NAMALWA (cell line): ENCODE results near the gene CDH4.

ENCODE experiments used
- DNase-seq: peaks from one replicate; pipeline ENCODE4 v3.0.0-alpha.2; 2015; ENCODE audit warnings: low spot score

Gene CDH4

DNA sequence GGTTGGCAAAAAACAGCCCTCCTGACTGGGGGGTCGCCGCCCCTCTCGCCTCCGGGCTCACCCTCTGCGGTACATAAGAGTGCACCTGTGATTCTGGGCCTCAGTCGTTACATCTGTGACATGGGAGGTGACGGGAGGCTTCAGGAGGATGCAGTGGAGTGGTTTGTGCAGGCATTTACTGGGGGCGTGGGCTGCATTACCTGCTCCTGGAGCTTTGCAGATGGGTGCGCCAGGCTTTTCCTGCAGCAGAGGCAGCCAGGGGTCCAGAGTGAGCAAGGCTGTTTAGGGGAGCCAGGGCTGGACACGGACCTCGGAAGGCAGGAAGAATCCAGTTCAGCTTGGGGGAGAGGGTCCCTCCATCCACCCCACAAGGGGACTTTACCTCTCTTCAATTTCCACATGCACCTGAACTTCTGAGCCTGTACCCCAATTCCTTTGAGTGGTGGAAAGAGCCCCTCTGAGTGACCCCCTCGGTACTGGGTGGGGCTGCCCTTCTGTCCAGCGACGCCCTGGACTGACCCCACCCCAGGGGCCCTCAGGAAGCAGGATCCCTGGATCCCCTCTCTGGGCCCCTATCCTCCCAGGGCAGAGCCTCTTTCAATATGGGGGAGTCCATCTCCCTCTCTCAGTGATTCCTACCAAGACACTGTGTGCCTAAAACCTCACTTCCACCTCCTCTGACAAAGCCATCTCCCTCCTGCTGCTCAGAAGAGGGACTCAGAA, 679.6 kb downstream of the CDH4 start:
- DNase-seq: no peak

- DNase-seq: no peak
Observed at GRCh38 chr20:61932199-61932592, 680.1 kb downstream of the CDH4 start.

- no peak for DNase-seq
Observed at GRCh38 chr20:61932711-61933480, 680.8 kb downstream of the CDH4 start.

DNA sequence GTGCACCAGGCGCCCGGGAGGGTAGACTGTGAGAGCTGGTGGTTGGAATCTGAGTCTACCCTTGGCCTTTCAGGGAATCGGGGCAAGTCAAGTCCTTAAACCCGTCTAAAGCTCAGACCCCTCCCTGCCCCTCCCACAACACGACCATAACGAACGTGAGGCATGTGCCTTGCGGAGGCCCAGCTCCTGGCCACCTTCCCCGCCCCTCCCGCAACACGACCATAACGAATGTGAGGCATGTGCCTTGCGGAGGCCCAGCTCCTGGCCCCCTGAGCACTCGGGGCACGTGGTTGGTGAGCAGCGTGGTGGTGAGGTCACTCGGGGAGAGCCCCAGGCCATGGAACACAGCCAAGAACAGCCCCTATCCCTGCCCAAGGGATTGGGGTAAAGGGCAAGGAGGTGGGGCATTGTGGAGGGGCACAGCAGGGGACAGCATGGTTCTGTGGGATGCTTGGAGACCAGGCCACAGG, 681.5 kb downstream of the CDH4 start:
- DNase-seq: no peak

DNA sequence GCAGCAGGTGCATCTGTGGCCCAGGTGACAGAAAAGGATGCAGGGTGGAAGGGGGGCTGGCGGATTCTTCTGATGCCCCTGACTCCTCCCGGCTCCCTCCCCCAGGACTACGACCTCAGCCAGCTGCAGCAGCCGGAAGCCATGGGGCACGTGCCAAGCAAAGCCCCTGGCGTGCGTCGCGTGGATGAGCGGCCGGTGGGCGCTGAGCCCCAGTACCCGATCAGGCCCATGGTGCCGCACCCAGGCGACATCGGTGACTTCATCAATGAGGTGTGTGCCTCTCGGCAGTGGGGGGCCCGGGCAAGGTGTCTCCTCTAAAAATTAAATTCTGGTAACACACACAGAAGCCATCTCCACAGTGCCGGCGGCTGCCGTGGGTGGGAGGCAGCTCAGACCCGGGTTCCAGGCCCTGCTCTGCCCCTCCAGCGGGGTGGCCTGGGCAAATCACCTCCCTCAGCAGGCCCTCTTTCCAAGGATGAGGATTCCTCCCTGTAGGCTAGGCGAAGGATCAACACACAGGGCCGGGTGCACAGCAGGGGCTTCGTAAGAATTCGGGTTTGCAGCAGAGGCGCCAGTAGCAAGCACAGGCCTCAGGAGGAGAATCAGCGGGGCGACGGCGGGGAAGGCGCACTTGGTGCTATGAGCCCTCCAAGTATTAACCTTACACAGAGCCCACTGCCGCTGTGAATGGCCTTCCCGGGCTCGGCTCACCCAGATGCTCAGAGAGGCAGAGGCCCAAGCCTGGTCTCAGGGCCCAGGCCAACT, 682.1 kb downstream of the CDH4 start:
- DNase-seq: no peak

GRCh38 chr20:61934716-61935530, 682.9 kb downstream of the CDH4 start:
- no peak for DNase-seq

DNA sequence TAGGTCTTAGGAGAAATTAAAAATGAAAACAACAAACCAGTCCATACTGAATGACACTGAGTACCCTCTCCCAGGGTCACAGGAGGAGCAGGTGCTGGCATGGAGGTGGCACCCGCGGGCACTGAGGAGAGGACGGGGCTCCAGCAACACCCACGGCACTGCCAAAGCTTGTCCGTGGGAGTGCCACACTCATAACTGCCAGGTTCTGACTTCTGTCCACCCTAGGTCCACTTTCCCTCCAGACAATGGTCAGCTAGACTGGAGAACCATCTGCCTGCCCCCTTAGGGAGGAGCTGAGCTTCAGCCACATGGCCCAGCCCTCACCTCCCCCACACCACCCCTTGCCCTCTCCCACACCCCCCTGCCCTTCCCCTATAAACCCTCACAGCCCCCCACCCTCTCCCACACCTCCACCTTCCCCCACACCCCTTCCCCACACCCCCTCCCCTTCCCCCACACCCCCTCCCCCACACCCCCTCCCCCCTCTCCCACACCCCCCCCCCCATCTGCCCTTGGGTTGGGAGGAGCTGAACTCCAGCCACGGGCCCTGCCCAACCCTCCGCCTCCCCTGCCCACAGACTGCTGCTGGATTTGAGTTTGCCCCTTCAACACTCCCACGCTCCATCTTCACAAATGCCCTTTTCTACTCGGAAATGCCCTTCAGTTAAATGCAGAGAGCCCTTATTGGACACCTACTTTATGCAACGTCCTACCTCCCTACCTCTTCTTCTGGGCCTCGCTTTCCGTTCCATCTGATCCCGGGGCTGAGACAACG, 684.1 kb downstream of the CDH4 start:
- no peak for DNase-seq

DNA sequence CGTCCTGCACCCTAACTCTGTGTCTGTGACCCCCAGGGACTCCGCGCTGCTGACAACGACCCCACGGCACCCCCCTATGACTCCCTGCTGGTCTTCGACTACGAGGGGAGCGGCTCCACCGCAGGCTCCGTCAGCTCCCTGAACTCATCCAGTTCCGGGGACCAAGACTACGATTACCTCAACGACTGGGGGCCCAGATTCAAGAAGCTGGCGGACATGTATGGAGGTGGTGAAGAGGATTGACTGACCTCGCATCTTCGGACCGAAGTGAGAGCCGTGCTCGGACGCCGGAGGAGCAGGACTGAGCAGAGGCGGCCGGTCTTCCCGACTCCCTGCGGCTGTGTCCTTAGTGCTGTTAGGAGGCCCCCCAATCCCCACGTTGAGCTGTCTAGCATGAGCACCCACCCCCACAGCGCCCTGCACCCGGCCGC, 684.7 kb downstream of the CDH4 start:
- no peak for DNase-seq

DNA sequence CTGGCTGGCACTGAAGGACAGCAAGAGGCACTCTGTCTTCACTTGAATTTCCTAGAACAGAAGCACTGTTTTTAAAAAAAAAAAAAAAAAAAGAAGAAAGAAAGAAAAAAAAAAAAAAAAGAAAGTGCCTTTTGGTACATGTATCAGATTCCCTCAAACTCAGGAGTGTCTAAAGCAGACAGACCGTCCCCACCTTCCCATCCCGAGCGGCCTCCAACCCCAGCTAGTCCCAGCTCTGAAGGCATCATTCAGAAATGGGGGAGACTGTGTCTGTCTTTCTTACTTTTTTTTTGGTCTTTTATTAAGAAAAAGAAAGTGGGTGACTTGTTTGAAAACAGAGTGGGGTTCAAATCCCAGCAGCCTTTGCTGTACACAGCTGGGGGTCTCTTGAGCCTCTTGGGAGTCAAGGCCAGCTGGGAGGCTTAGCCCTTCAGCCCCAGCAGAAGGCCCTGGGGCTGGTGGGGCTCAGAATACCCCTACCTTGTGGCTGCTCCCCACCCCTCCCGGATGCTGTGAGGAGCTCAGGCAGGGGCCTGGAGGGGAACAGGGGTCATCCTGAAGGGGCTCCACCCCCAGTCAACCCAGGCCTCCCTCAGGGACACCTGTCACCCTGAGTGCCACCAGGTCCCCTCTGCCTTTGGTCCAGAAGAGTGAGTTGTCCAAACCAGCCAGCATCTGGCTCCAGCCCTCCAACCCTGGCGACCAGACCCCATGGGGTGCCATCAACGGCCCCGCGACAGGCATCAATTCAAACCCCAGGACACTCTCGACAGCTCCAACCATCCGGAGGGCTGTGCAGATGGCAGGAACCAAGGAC, 685.3 kb downstream of the CDH4 start:
- no peak for DNase-seq

GRCh38 chr20:61937963-61938838, 686.1 kb downstream of the CDH4 start:
- no peak for DNase-seq

DNA sequence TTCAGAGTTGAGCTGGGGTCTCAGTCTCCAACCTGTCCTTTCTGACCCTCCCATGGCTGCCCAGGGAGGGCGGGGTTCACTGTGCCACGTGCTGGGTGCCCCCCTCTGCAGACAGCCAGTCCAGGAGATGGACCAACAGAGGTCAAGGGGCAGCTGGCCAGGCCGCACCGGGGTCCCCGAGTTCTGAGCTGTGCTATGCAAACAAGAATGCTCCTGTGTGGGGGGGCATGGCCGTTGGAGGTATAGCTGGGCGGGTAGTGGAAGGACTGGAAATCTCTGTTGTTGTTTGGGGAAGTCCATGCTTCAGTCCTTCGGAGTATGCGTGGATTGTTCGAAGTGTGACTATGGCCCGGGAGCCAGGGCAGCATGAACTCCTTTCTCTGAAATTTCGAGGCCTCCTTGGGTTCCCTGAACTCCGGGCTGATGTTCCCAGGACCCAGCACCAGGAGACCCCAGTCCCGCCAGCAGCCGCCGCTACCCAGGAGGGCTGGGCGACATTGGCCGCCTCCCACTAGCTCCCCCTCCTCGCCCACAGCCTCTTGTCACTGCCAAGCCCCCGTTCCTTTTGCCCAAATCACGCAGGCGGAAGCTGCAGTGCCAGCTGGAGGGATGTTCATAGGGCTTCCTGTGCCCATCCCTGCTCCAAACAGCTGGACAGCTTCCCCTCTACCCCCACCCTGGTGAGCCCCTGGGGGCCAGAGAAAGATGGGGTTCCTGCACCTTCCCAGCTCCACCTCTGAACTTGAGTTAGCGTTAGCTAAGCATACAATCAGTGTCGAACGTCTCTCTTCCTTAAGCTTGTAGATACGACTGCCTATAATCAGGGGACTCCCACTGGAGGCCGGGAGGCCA, 687.0 kb downstream of the CDH4 start:
- DNase-seq: no peak

GRCh38 chr20:61939691-61940360, 687.8 kb downstream of the CDH4 start:
- DNase-seq: no peak

DNA sequence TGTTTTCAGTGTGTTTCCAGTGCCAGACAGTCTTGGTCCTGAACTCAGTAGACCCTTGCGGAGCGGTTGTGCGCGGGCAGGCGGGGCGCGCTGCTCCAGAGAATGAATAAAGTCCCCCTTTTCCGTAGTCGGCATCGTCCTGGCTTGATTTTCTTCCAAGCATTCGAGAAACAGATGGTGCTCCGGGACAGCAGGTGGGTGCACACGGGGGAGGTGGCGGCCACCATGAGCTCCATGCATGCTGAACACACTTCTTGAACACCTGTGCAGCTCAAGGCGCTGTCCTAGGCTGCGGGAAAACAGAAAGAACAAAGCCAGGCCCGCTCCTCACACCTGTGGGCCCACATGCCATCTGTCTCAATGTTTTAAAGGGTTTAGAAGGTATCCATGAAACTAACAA, 688.4 kb downstream of the CDH4 start:
- DNase-seq: no peak

DNA sequence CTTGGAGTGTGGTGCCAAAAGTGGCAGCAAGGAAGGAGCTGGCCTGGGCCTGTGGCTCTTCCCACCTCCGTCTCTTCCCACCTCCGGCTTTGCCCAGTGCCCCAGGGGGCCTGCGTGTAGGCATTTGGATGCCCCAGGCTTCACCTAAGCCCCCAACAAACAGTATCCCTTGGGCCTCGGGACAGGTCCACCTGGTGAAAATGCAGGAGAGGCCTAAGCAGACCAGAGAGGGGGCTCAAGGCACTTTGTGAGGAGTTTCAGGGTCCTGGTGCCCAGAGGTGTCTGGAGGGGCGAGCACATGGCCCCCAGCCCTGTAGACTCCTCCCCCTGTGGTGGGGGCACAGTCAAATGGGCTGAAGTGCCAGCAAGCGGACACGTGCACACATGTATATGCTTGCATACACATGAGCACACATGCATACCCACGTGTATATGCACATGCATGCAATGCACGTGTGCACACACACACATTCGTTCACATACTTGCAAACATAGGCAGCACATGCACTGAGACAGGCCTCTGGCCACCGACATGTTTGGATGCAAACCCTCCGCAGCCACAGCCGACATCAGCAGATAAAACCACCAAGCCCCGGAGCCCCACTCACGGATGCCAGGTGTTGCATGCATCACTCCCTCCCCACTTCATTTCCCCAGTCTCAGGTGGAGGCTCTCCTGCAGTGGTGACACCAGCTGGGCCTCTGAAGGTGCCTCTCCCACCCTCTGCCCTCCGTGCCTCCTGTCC, 689.1 kb downstream of the CDH4 start:
- no peak for DNase-seq

- DNase-seq: no peak
Observed at GRCh38 chr20:61941721-61942405, 689.8 kb downstream of the CDH4 start.

GRCh38 chr20:61942526-61942925, 690.5 kb downstream of the CDH4 start:
- DNase-seq: no peak
